ENCODE results near the gene GLDC.
"Not testable (repeated sequence)": the region's sequence is repeated elsewhere in the genome, so short reads cannot be mapped to it uniquely, and the experiment has no call there.

The GLDC gene

DNA sequence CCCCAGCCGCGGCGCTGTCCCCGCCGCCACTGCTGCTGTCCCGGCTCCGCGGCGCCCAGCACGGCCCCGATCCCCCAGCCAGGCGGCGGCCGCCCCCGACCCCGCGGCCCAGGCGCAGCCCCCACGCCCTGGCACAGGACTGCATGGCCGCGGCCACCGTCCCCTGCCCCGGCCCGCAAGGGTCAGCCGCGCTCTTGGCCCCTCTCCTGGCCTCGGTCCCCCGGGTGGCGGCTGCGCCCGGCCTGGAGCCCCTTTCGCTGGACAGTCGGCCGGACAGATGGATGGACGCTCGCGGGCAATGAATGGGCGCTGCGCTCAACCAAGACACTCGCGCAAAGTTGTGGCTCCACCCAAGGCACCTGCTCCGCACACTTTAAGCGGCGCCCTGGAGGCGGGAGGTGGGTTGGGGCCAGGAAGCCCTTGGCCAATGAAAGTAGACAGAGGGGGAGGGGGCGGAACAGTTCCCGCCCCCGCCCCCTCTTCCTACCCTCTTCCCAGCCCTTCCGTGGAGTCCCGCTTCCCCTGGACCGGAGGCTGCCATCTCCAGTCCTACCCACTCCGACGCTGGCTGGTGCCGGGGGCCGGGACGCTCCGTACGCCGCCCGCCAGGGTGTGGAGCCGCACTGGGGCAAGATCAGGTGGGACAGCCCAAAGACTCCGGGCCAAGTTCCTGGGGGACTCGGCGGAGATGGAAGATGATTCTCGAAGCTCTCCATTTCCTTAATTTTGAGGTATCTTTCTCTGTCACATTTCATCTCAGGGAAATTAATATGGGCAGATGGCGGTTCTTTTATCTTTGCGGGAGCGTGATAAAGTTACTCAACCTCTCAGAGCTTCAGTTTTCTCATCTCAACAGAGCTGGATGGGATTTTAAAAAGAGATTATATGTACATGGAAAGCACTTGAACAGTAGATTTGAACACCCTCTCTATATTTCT, at the start of gene GLDC:
TSS of gene GLDC (minus strand) at position 375 of the 938 bp plus-strand sequence. CDS start at position 145, 230 bp downstream.
- peak in 1 of 2 donors; percentile 20 for DNase-seq (ENCODE audit: low read depth in 1 of 2, low spot score in 1 of 2)

DNA sequence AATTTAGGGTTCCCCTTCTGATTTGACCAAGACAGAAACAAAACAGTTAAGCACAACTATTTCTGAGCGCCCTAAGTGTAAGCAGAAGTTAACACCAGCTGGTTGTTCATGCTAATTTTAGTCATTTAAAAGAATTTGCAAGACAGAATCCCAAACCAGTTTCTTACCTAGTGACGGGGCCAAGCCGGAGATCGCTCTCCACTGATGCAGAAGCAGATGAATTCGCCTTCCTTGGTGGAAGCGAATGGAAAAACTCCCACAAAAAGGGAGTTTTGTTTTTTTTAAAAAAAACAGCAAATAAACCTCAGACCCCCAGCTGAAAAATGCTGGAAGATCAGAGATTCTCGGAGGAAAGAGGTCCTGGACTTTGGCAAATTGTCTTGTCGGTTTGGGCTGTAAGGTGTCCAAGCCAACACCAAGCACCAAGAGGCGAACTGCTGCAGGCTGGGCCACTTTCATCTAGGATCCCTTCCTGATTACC, 47.4 kb upstream of the GLDC start:
- DNase-seq (ENCODE audit: low read depth in 1 of 2, low spot score in 1 of 2) = no peak

DNA sequence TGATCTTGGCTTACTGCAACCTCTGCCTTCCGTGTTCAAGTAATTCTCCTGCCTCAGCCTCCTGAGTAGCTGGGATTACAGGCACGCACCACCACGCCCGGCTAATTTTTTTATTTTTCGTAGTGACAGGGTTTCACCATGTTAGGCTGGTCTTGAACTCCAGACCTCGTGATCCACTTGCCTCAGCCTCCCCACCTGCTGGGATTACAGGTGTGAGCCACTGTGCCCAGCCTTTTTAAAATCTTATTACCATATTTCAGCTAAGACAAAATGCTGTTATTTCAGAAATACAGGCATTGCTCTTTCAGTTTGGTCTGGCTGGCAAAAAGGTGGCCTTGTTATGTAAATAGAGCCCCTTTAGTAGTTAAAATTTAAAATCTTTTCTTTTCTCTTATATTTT, 46.9 kb upstream of the GLDC start:
- no peak for DNase-seq (ENCODE audit: low read depth in 1 of 2, low spot score in 1 of 2)

DNA sequence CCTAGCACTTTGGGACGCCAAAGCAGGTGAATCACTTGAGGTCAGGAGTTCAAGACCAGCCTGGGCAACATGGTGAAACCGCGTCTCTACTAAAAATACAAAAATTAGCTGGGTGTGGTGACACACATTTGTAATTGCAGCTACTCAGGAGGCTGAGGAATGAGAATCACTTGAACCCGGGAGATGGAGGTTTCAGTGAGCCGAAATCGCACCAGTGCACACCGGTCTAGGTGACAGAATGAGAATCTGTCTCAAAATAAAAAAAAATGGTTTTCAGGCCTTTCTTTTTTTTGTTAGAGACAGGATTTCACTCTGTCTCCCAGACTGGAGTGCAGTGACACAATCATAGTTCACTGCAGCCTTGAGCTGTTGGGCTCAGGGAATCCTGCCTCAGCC, 45.1 kb upstream of the GLDC start:
- not testable (repeated sequence) for DNase-seq (ENCODE audit: low read depth in 1 of 2, low spot score in 1 of 2)

DNA sequence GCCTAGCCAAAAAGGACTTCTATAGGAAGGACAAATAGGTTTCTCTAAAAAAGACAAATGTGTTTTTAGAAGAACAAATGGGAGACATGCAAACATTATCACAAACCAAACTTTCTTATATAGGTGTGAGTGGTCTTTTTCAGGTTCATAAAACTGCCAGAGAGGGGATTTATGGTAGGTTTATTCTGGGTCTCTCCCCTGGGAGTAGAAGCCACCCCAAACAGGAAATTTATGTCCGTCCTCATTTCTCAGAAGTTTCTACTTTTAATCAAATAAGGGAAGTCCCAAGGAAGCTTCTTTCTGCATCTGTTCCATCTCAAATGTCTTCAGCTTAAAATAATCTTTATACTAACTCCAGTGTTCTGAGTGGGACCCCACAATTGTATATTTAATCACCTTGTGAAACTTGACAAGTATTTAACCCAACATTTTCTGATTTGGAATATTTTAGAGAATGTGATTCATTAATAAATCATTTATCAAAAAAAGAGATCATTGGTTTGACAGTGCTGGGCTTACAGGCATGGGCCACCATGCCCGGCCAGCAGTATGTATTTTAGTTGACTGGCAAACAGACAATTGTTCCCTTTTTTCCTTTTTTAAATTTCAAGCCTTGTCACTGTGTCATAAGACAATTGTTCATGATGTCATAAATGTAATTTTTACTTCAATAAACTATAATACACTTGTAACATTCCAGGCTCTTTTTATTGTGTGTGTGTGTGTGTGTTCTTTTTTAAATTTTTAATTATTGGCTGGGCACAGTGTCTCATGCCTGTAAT, 44.6 kb upstream of the GLDC start:
- DNase-seq (ENCODE audit: low read depth in 1 of 2, low spot score in 1 of 2) = no peak

DNA sequence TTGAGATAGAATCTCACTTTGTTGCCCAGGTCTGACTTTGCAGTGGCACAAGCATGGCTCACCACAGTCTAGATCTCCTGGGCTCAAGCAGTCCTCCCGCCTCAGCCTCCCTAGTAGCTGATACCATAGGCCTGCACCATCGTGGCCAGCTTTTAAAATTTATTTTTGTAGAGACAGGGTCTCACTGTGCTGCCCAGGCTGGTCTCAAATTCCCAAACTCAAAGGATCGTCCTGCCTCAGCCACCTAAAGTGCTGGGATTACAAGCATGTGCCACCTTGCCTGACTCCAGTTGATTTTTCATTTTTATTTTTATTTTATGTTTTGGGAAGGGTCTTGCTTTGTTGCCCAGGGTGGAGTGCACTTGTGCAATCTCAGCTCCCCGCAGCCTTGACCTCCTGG, 41.7 kb upstream of the GLDC start:
- no peak for DNase-seq (ENCODE audit: low read depth in 1 of 2, low spot score in 1 of 2)

DNA sequence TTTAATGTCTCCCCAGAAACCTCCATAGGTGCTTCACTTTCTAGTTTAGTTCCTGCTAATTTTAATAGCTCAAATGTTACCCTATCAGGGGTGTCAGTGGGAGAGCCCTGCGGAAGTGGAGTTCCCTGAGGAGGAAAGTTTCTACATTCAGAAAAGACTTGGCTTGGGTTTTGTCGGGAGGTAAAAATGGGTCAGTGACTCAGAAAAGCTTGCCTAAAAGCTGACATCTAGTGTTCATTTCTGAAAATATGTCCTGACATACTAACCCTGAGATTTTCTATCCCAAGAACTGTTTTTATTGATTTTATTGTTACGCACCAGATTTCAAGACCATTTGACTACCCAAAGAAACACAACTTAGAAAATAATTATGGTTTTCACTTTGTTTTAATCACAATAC, 40.9 kb upstream of the GLDC start:
- no peak for DNase-seq (ENCODE audit: low read depth in 1 of 2, low spot score in 1 of 2)

DNA sequence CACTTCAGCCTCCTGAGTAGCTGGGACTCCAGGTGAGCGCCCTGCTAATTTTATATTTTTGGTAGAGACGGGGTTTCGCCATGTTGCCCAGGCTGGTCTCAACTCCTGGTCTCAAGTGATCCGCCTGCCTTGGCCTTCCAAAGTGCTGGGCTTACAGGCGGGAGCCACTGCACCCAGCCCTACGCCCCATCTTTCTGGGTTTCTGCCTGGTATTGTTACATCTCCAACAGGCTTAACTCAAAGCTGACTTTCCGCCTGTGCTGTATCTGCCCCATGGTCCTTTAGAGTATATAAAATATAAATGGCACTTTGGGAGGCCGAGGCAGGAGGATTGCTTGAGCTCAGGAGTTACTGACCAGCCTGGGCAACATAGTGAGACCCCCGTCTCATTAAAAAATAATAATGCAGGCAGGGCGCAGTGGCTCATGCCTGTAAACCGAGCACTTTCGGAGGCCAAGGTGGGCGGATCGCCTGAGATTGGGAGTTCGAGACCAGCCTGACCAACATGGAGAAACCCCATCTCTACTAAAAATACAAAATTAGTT, 36.5 kb upstream of the GLDC start:
- DNase-seq (ENCODE audit: low read depth in 1 of 2, low spot score in 1 of 2) = no peak

DNA sequence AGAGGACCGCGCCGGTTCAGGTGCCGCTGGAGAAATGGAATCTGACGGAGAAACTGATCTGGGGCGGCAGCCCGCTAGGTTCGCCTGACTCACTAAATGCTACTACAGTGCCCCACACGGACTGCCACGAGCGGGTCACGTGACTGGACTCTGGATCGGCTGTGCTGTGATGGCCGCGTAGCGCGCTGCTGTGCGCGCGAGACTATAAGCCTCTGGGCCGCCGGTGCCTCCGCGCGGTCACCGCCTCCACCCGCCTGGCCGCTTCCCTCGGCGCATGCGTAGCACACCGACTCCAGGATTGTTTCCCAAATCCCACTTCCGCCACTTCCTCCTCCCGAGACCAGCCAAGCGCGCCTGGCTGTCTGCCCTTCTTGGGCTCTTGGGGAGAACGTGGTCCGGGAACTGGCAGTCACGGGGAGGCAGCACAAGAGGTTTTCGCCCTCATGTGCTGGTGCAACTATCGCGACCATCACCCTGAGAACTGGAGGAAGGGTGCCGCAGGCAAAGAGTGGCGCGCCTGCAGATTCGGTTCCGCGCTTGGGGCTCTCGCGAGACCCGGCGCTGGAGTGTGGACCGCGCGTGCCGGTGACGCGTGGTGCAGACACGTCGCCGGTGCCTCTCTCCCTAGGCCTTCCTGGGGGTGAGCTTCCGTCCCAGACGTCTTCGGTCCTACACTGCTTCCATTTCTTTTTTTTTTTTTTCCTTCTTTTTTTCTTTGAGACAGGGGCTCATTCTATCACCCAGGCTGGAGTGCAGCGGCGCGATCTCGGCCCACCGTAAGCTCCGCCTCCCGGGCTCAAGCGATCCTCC, 35.8 kb upstream of the GLDC start:
- peak; percentile 78 to 81 for DNase-seq (ENCODE audit: low read depth in 1 of 2, low spot score in 1 of 2)

DNA sequence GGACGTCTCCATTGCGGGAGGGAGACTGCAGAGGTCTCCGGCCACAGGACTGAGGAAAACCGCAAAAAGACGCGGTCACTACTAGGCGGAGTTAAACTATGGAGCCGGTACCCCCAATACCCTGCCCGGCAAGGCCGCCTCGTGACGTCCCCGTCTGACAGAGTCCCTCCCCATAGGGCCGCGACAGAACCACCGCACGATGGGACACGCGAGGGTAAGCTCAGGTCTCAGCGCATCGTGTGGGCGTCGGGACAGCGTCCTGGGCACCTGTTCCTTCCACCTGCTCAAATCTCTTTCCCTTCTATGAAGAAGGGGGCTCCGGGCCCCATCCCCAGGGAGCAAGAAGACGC, 35.2 kb upstream of the GLDC start:
- DNase-seq (ENCODE audit: low read depth in 1 of 2, low spot score in 1 of 2) = peak in 1 of 2 donors; percentile 55

DNA sequence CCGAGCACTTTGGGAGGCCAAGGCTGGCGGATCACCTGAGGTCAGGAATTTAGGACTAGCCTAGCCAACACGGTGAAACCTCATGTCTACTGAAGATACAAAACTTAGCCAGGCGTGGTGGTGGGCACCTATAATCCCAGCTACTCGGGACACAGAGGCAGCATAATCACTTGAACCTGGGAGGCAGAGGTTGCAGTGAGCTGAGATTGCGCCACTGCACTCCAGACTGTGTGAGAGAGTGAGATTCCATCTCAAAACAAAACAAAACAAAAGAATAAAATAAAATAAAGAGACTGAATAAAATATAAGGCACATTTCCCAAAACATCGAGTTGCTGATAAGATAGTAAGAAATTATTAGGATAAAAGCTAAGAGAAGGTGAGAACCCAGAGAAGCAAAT, 32.3 kb upstream of the GLDC start:
- DNase-seq (ENCODE audit: low read depth in 1 of 2, low spot score in 1 of 2) = no peak

DNA sequence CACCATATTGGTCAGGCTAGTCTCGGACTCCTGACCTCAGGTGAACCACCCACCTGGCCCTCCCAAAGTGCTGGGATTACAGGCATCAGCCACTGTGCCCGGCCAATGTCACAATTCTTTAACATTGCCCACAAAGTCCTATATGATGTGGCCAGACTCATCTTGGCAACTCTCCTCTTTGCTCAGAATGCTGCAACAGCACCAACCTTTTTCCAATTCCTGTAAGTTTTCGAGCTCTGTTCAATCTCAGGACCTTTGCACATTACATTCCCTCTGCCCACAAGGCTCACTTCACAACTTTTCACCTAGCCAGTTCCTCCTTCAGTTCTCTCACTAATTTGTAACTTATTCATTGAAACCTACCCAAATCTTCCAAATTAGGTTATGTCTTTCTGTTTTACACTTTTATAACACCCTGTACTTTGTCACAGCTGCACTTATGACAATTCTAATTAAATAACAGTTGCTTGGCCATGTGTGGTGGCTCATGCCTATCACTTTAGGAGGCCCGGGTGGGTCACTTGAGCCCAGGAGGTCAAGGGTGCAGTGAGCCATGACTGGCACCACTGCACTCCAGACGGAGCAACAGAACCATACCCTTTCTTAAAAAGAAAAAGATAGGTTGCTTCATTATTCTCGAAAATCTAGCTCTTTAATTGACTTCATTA, 30.9 kb upstream of the GLDC start:
- no peak for DNase-seq (ENCODE audit: low read depth in 1 of 2, low spot score in 1 of 2)

DNA sequence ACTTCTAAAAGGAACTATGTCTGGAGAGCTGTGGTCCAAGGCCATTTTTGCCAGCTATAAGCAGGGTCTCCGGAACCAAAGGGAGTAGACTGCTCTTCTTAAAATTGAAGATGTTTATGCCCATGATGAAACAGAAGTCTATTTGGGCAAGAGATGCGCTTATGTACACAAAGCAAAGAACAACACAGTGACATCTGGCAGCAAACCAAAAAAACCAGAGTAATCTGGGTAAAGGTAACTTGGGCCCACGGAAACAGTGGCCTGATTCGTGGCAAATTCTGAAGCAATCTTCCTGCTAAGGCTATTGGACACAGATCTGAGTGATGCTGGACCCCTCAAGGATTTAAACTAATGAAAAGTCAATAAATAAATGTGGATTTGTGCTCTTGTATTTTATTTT, 29.7 kb upstream of the GLDC start:
- no peak for DNase-seq (ENCODE audit: low read depth in 1 of 2, low spot score in 1 of 2)

DNA sequence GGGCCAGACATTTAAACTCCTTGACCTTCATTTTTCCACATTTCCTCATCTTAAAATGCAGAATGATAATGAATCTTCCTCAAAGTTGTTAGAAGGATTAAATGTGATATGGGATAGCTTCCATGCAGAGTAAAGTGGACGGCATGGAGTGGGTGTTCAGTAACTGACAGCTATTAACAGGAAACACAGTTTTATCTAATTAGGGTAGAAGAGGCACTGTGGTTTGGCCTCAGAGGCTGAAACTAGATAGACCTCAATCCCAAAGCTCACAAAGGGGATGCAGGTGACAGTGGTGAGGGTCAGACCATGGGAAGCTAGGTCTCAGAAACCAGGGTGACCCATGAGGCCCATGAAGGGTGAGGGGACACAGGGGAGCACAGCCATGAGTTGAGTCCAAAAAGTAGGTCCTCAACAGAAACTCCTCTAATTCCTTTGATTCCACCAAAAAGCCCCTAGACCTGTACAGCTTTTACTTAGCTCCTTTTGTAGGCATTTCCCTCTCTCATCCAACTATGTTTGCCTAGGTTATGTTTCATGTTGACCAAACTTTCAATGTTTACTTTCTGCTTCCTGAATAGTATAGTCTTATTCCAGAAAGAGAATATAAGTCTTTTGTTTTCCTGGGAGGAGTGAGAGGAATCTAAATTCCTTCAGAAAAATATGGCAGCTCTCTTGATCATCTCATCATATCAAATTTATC, 27.9 kb upstream of the GLDC start:
- DNase-seq (ENCODE audit: low read depth in 1 of 2, low spot score in 1 of 2) = no peak

DNA sequence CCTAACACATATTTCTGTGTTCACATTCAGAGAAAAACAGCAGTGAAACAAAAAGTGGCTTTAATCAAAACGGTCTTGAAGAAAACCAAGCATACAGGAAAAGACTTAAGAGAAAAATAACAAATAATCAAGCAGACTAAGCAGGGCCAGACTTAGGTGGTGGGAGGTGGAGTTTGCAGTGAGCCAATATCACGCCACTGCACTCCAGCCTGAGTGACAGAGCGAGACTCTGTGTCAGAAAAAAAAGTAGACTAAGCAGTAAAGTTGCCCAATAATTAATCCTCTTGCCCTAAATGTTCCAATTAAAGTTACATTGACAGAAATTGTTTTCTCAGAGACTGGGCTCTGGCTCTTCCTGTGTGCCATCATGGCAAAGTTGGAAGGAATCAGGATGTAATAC, 26.6 kb upstream of the GLDC start:
- no peak for DNase-seq (ENCODE audit: low read depth in 1 of 2, low spot score in 1 of 2)

DNA sequence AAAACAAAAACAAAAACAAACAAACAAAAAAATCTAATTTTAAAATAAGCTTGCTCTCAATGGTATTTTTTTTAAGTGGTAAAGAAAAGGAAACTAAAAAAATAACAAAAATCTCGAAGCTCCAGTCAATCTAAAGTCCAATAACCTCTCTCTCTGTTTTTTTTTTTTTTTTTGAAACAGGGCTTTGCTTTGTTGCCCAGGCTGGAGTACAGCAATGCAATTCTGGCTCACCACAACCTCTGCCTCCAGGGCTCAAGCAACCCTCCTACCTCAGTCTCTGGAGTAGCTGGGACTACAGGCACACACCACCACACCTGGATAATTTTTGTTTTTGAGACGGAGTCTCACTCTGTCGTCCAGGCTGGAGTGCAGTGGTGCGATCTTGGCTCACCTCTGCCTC, 25.9 kb upstream of the GLDC start:
- no peak for DNase-seq (ENCODE audit: low read depth in 1 of 2, low spot score in 1 of 2)

DNA sequence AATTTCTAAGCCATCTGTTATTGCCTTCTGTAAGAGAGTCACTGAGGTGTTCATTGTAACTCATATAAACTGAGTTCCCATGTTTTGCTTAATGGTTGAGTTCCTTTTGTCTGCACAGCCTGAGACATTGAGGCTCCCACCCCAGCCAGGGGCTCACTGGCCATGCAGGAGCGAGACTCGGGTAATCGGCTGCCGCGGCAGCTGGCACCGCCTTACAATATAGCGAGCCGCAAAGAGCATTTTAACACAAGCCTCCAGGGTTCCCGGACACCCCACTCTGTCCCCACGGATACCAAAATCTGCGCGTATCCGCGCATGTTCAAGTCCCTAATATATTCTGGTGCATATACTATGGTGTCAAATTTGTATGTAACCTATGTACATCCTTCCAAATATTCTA, 24.4 kb upstream of the GLDC start:
- no peak for DNase-seq (ENCODE audit: low read depth in 1 of 2, low spot score in 1 of 2)

DNA sequence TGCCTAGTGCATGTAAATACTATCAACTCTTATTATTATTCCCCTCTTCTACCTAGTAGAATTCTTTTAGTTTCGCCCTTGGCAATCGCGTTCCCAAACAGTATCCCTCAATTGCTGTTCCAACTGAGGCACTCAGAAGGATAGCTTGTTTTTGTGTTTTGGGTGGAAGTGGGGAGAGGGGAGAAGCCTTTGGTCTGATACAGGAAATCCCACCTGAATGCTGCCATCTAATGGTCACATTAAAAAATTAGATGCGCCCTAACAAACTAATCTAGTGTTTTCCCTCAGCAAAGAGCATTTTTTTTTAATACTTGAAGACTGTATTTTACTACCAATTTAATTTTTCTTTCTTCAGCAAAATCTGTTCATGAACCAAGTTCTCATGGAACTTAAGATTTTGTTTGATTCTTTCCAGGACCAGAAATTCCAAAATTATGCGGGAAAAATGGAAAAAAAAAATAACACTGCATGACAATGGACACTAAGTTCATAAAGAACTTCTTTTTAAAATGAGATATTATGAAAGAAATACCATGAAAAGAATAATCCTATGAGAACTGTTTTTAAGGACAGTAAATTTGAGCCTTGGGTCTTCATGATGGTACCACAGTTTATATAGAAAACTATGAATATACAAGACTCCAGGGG, 22.2 kb upstream of the GLDC start:
- no peak for DNase-seq (ENCODE audit: low read depth in 1 of 2, low spot score in 1 of 2)

DNA sequence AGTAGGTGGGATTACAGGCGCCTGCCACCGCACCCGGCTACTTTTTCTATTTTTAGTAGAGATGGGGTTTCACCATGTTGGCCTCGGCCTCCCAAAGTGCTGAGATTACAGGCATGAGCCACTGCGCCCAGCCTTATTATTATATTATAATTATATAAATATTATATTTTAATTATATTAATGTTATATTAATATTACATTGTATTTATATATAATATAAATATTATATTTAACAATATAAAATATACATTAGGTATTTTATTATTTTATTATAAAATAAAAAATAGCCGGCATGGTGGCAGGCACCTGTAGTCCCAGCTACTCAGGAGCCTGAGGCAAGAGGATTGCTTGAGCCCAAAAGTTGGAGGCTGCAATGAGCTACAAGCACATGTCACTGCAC, 21.6 kb upstream of the GLDC start:
- DNase-seq (ENCODE audit: low read depth in 1 of 2, low spot score in 1 of 2) = no peak
